Fibroblast of upper back skin (primary cell): ENCODE data around the gene CEMIP.

Experiments used
- DNase-seq: peaks from one replicate; pipeline ENCODE4 v3.0.0-alpha.2; 2013

Gene CEMIP

DNA sequence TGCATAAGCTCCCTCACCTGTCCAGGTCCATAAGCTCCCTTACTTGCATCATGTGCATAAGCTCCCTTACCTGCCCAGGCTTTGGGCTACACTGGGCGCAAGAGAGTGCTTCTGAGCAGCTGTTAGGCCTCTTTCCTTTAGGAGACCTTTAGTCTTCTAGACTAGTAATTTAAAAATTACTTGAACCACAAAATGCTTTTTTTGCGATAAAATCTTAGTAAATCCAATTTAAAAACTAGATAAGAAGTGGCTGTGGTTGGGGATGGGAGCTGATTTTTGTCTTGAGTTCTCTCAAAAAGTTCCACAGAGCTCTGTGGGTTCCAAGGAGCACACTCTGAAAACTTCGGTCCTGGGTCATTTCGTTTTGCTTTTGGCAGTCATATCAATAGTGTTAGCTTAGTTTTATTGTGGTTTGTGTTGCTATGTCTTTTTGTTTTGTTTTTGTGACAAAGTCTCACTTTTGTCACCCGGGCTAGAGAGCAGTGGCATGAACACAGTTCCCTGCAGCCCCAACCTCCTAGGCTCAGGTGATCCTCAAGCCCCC is 6.7 kb downstream of the CEMIP start:
- no peak for DNase-seq

DNA sequence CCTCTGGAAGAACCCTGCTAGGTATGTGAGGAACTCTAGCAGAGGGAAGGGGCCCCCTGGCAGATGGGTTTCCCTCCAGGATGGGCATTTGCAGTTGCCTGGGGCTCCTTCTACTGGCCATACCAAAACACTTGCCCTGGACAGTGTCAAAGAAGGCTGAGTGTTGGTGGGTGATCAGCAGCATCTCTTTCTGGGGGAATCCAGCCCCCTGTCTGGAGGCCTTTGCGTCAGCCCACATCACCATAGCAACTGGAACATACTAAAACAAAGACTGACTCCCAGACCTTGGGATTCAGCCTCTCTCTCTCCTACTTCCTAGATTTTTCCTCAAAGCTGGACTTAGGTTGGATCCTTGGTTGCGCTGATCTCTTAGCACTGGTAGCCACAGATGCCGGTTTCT is 8.1 kb downstream of the CEMIP start:
- no peak for DNase-seq

DNA sequence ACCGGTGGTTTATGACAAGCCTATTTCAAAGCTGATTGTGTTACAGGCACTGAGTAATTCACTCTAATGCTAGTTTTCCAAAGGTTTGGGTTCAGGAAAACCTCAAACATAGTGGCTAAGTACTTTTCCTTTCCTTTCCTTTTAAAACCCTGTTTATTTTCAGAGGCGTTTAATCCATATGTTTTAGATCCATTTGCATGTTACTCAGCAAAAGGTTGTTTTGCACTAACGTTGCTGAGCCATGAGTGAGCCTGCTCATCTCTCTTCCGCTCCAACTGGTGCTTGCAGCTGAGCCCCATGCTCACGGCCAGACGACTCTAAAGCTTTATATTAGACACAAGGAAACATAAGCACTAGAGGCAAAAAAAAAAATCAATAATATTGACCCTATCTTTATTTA is 9.4 kb downstream of the CEMIP start:
- DNase-seq: peak; percentile 74

DNA sequence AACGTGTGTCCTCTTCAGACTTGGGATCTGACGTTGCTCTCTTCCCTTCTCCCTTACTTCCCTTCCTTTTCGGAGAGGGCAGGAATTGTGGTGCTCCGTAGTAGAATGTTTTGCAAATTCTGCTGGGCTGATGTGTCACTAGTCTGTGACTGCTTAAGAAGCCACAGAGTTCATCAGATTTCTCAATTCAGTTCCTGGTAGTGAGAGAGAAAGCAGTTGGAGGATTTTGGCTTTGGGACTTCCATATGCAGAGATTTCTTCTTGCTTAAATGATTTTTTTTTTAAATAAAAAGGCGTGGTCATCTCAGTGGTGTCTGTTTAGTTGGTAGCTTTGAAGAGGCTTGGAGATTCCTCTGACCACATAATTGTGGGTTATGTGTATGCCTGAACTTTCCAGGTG is 10.1 kb downstream of the CEMIP start:
- peak; percentile 65 for DNase-seq

DNA sequence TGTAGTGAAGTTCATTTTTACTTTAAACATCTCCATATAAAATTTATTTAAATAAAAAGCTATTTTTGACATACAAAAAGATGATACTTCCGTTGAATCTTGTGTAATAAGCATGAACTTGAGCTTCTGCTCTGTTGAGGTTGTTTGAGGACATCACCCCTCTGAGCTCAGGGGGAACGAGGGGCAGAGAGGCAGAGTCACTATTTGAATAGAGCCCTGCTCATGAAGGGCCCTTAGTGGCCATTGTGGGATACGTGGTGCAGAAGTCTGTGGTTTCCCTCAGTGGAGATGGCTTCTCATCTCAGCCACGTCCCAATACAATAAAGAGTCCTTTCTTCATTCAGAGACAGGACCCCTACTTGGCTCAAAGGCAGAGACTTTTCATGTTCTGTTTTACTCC is 10.6 kb downstream of the CEMIP start:
- no peak for DNase-seq

DNA sequence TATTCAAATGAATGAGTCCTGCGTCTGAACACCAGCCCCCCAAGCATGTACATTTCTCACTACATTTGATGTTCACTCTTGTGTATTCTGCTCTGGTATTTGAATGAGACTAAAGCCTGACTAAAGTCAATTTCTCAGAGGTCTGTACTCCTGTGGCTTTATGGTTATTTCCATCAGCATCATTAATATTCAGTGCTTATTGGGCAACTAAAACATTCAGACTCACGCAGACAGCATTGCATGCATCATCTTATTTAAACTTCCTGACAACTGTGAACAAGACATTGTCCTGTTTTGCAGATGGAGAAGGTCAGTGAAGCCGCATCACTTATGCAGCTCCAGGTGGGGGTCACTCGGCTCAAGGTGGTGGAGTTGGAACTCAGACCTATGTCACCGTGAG is 11.1 kb downstream of the CEMIP start:
- DNase-seq: no peak

- DNase-seq: no peak
These were observed 11.8 kb downstream of the CEMIP start for GRCh38 chr15:80791004-80791403.

- no peak for DNase-seq
These were observed 17.2 kb downstream of the CEMIP start for GRCh38 chr15:80796407-80796806.

GRCh38 chr15:80798911-80799310 is 19.7 kb downstream of the CEMIP start:
- no peak for DNase-seq

DNA sequence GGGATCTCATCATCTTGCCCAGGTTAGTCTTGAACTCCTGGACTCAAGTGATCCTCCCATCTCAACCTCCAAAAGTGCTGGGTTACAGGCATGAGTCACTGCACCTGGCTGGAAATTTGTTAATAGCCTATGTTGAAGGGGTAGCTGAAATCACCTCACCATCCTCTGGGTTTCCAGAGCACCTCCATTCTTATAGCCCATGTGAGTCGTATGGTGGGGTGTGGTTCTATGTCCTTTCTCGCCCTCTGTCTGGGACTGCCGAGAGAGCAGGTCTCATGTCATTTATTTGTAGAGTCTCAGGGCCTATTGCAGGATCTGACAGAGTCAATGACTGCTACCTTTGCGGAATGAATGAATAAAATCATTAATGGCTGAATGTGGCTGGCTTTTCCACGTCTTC is 20.9 kb downstream of the CEMIP start:
- DNase-seq: no peak

GRCh38 chr15:80801891-80802680 is 22.9 kb downstream of the CEMIP start:
- DNase-seq: no peak

GRCh38 chr15:80803580-80804525 is 24.7 kb downstream of the CEMIP start:
- peak; percentile 16 for DNase-seq

GRCh38 chr15:80804970-80805495 is 25.9 kb downstream of the CEMIP start:
- no peak for DNase-seq

GRCh38 chr15:80811781-80812315 is 32.7 kb downstream of the CEMIP start:
- DNase-seq: no peak

DNA sequence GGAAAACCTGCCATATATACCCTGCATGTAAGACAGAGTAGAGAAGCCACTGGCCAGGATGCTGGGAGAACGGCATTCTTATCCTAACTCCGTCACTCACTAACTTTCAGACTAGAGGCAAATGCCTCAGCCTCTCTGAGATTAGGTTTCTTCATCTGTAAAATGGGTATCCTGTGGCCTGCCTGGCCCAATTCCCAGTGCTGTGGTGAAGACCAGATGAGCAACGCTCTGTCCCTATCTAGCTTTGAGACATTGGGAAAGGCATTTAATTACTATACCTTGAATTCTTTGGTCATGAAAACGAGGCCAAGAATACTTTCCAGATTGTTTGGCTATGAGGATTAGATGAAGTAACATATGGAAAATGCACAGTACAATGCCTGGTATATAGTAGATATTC is 35.9 kb downstream of the CEMIP start:
- peak; percentile 34 for DNase-seq

GRCh38 chr15:80816049-80816653 is 37.0 kb downstream of the CEMIP start:
- DNase-seq: no peak

DNA sequence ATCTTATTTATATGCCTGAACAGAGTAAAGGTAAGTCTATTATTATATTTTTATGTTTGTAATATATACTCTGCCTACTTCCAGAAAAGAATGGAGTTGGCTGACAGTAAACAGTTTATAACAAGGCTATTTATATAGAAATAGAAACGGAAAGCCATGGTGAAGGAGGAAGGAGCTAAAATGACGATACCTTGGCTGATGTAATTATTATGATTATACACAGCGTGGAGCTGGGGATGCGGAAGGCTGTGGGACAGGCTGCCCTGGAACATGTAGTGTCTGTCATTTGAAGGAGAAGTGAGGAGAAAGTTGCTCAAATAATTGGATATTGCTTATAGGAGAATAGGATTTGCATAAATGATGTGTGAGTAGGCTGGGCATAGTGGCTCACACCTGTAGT is 37.8 kb downstream of the CEMIP start:
- no peak for DNase-seq

- DNase-seq: no peak
These were observed 38.7 kb downstream of the CEMIP start for GRCh38 chr15:80817901-80818300.

DNA sequence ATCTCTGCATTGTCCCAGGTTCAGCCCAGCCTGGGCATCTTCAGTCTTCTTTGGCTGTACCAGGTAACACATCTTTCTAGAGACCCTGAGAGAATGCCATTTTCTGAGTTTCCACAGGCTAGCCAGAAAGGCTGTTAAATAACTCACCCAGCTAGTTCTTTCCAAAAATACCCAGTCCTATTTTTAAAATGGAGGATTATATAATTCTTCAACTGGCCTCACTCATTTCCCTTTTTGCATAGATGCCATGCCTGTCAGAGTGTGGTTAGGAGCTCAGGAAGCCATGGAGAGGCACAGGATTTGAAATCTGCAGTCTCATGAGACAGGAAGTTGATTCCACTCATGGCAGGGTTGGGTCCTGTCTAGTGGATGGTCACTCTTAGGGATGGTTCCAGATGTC is 39.8 kb downstream of the CEMIP start:
- DNase-seq: no peak

GRCh38 chr15:80820092-80820491 is 40.9 kb downstream of the CEMIP start:
- no peak for DNase-seq

DNA sequence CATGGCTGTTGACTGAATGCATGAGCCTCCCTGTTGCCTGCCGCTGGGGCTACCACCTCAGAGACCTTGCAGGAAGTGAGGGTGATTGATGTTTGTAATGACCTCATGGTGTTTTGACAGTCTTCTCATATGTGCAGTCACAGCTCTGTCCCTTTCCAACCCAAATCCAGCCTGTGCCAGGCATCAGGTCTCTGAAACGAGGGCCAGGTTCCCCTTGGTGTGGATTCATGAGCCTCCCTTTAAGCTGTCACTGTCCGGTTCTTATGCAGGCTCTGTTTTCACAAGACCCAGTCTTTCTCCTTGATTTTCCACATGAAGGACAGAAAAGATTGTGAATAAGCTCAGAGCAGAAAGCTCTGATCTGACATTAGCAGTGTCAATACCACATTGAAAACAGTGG is 43.1 kb downstream of the CEMIP start:
- DNase-seq: no peak

DNA sequence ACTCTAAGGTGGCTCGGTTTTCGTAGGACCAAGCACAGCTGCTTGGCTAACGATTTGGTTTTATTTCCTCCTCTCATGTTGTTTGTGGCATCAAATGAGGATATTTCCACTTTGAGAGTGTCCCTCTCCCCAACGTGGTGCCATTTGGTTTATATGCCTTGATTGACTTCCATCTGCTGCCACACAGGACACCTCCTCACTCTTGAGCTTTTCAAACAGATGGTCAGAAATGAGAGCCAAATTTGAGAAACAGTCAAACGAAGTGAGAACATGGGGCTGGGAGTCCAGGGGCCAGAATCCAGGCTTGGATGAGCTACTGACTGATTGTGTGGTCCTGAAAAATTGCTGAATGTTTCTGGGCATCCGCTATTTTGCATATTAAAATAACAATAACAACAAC is 43.5 kb downstream of the CEMIP start:
- DNase-seq: no peak

- DNase-seq: no peak
These were observed 44.0 kb downstream of the CEMIP start for GRCh38 chr15:80823120-80823519.
